ENCODE data around the gene ATP11A.

GRCh38 chr13:112835344-112835743, 145.5 kb downstream of the ATP11A start:
- TF ChIP-seq POLR2A (IDR thresholded peaks at IDR 0.05): no peak
- TF ChIP-seq CTCF (IDR thresholded peaks at IDR 0.05): no peak

All from thyroid gland (tissue), 4 donors.